PC-3 (cell line): Measurements from ENCODE around the gene CRB2.

Source experiments
- EZH2phosphoT487 ChIP-seq: fragments of 300-600 bp; sonication (generic); IDR thresholded peaks from 2 replicates; pipeline ENCODE4 v1.6.1; 2018; ENCODE audit warnings: mild to moderate bottlenecking, antibody characterized with exemption, low read length, borderline replicate concordance
- TF ChIP-seq, protein P1 (sequence below): fragments of 300-600 bp; sonication (generic); conservative IDR thresholded peaks from 2 replicates; pipeline ENCODE4 v1.5.1; 2017; ENCODE audit warnings: antibody characterized with exemption, low read depth, mild to moderate bottlenecking, low read length

DNA sequence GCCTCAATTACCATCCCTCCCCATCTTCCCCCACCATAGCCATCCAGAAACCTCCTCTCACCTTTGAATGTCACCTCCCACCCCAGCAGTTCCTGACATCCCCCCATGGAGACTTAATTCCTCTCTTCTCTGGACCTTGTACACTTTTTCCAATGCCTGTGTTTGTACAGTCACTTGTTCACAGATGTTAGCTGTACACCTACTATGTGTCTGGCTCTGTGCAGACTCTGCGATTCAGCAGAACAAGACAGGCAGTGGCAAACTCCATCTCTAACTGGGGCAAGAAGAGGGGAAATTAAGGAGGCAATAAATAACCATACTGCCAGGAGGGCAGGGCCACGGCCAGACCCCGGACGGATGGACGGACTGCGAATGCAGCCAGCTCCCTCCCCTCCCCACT lies 29.8 kb upstream of the CRB2 start:
- TF ChIP-seq, protein P1, sequence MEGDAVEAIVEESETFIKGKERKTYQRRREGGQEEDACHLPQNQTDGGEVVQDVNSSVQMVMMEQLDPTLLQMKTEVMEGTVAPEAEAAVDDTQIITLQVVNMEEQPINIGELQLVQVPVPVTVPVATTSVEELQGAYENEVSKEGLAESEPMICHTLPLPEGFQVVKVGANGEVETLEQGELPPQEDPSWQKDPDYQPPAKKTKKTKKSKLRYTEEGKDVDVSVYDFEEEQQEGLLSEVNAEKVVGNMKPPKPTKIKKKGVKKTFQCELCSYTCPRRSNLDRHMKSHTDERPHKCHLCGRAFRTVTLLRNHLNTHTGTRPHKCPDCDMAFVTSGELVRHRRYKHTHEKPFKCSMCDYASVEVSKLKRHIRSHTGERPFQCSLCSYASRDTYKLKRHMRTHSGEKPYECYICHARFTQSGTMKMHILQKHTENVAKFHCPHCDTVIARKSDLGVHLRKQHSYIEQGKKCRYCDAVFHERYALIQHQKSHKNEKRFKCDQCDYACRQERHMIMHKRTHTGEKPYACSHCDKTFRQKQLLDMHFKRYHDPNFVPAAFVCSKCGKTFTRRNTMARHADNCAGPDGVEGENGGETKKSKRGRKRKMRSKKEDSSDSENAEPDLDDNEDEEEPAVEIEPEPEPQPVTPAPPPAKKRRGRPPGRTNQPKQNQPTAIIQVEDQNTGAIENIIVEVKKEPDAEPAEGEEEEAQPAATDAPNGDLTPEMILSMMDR = no peak
- TF ChIP-seq EZH2phosphoT487 = no peak
